Spleen (tissue), 11 donors: ENCODE results near the gene TUBB6. TPM values are rescaled to one million over a fixed set of nuclear protein-coding genes. Genes with fewer than 3 reads are reported as not detected.
A peak's percentile ranks its signal among the peaks of the same experiment; 100 is the strongest.

Experiments
- DNase-seq: peaks from one replicate; pipeline ENCODE4 v3.0.0-alpha.2; 2020
- H3K27ac ChIP-seq, 8 donors: fragments of 200-600 bp; sonication (generic) in 7 of 8; 1 replicate in 4 of 8; 2 replicates in 4 of 8; pipeline versions ENCODE4 v1.5.0 to v1.8.0; 2016 to 2021; ENCODE audit warnings: inconsistent platforms in 4 of 8, mild to moderate bottlenecking in 4 of 8, moderate library complexity in 1 of 8
- H3K27me3 ChIP-seq, 7 donors: fragments of 200-600 bp; sonication (generic) in 6 of 7; replicated peaks in 1 of 7; 1 replicate in 4 of 7; 2 replicates in 3 of 7; pipeline versions ENCODE4 v1.5.0 to v1.8.0; 2016 to 2021; ENCODE audit warnings: inconsistent platforms in 3 of 7, mild to moderate bottlenecking in 1 of 7
- H3K36me3 ChIP-seq, 6 donors: fragments of 200-600 bp; sonication (generic) in 5 of 6; 1 replicate in 4 of 6; 2 replicates in 2 of 6; pipeline versions ENCODE4 v1.5.0 to v1.8.0; 2016 to 2021; ENCODE audit warnings: inconsistent platforms in 2 of 6
- H3K4me1 ChIP-seq, 6 donors: fragments of 200-600 bp; sonication (generic) in 5 of 6; 1 replicate in 3 of 6; 2 replicates in 3 of 6; pipeline versions ENCODE4 v1.5.0 to v1.8.0; 2016 to 2021; ENCODE audit warnings: inconsistent platforms in 3 of 6
- H3K4me3 ChIP-seq, 8 donors: fragments of 200-600 bp; sonication (generic) in 7 of 8; 1 replicate in 4 of 8; 2 replicates in 4 of 8; pipeline versions ENCODE4 v1.5.0 to v1.8.0; 2016 to 2021; ENCODE audit warnings: inconsistent platforms in 4 of 8, mild to moderate bottlenecking in 4 of 8, moderate library complexity in 2 of 8
- H3K9me3 ChIP-seq, 8 donors: fragments of 200-600 bp; sonication (generic) in 7 of 8; 1 replicate in 4 of 8; 2 replicates in 4 of 8; pipeline versions ENCODE4 v1.5.0 to v1.8.0; 2016 to 2021; ENCODE audit warnings: inconsistent platforms in 4 of 8
- POLR2A ChIP-seq, 3 donors: fragments of 450-650 bp; IDR thresholded peaks; one replicate each; pipeline ENCODE4 v1.5.1; 2017; ENCODE audit warnings: antibody characterized with exemption in 3 of 3, mild to moderate bottlenecking in 1 of 3
- POLR2AphosphoS5 ChIP-seq, 3 donors: sonication (generic); formaldehyde crosslinking; IDR thresholded peaks; one replicate each; pipeline ENCODE4 v1.5.1; 2017; ENCODE audit warnings: antibody characterized with exemption in 3 of 3
- WGBS, 5 donors: extraction: QIAGEN DNeasy Blood & Tissue Kit in 3 of 5; methylation state at CpG; one replicate each; pipeline versions ENCODE4 v1.1.5 to v1.1.7; 2013 to 2018; 5-methylcytosine and 5-hydroxymethylcytosine counted together
- intact Hi-C: fragments of 100-400 bp; cut with DNase I; formaldehyde crosslinking; loops from one replicate; pipeline ENCODE4 v1.15.0; 2023; ENCODE audit warnings: low total_unique reads
- polyA plus RNA-seq, 3 donors: library from polyadenylated mRNA; stranded (reverse); fragments of 200-250 nt; gene quantifications; one replicate each; pipeline ENCODE4 v1.2.1, GENCODE V29; 2013
- total RNA-seq, 7 donors: library from RNA; depleted of rRNA in 3 of 7; stranded (reverse); fragments of >200 nt in 3 of 7; fragmentation: NEBNext Ultra II Directional in 4 of 7; extraction: Animal tissue kit (Norgen Biotek cat#: 25700) in 4 of 7; gene quantifications; one replicate each; pipeline versions ENCODE4 v1.1.0 to v1.2.1, GENCODE V29; 2016 to 2021
- TF ChIP-seq, protein P1 (sequence below), 11 experiments: fragments of 200-600 bp in 7 of 11; fragments of 450-650 bp in 4 of 11; sonication (generic) in 4 of 11; IDR thresholded peaks in 8 of 11; conservative IDR thresholded peaks in 3 of 11; 1 replicate in 7 of 11; 2 replicates in 4 of 11; pipeline versions ENCODE4 v1.4.0 to v1.8.0; 2016 to 2021; ENCODE audit warnings: antibody characterized with exemption in 11 of 11, inconsistent platforms in 4 of 11, mild to moderate bottlenecking in 1 of 11
- donor health status: healthy with polysubstance abuse.
- donor health status: DM: no; HTN: no; CAD: no; lungs with moderate emphysema.
- donor health status: DM: no; HTN: no; CAD: no.
- donor health status: Bipolar disorder and iron deficiency.
- donor health status: healthy.
- donor health status: DM: no; HTN: no; CAD: no.
- donor health status: DM: yes; HTN: yes; CAD: no.

Gene TUBB6
- total and polyA plus RNA-seq, 10 donors = 29.0 to 65.6 (median 40.3) TPM

DNA sequence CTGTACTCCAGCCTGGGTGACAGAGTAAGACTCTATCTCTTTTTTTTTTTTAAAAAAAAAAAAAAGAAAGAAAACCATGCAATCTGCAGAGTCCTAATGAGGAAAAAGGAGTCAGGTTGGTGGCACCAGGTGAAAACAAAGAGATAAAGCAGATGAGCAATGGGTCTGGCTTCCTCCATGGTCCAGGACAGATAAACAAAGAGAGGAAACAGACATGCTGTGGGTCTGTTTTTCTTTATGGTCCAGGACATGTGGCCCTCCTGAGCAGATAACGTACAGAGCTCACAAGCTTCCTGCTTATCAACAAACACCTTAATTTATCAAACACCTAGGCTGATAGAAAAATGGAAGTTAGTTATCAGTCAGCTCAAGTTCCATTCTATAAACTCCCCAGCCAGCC is 24.4 kb upstream of the TUBB6 start:
- H3K27me3 ChIP-seq = peaks cover 0 to 56% (median 19%) of the 10 kb centered on the region in 7 donors
- H3K4me1 ChIP-seq = peaks cover 6 to 19% (median 15%) of the 10 kb centered on the region in 6 donors
- no peaks in the 10 kb centered on the region for H3K36me3 ChIP-seq
- TF ChIP-seq, protein P1, sequence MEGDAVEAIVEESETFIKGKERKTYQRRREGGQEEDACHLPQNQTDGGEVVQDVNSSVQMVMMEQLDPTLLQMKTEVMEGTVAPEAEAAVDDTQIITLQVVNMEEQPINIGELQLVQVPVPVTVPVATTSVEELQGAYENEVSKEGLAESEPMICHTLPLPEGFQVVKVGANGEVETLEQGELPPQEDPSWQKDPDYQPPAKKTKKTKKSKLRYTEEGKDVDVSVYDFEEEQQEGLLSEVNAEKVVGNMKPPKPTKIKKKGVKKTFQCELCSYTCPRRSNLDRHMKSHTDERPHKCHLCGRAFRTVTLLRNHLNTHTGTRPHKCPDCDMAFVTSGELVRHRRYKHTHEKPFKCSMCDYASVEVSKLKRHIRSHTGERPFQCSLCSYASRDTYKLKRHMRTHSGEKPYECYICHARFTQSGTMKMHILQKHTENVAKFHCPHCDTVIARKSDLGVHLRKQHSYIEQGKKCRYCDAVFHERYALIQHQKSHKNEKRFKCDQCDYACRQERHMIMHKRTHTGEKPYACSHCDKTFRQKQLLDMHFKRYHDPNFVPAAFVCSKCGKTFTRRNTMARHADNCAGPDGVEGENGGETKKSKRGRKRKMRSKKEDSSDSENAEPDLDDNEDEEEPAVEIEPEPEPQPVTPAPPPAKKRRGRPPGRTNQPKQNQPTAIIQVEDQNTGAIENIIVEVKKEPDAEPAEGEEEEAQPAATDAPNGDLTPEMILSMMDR (IDR thresholded peaks at IDR 0.05 in 8 of 11, conservative IDR thresholded peaks at IDR 0.05 in 3 of 11) = no peak
- H3K9me3 ChIP-seq = no peaks in the 10 kb centered on the region
- intact Hi-C loops = no loop called here
- DNase-seq = no peak
- no peak overlapping the region for H3K4me3 ChIP-seq
- WGBS, 5 donors = 43 to 82% (median 74%) methylated on average over 1 of the region's 1 CpG
- H3K27ac ChIP-seq = no peak overlapping the region

DNA sequence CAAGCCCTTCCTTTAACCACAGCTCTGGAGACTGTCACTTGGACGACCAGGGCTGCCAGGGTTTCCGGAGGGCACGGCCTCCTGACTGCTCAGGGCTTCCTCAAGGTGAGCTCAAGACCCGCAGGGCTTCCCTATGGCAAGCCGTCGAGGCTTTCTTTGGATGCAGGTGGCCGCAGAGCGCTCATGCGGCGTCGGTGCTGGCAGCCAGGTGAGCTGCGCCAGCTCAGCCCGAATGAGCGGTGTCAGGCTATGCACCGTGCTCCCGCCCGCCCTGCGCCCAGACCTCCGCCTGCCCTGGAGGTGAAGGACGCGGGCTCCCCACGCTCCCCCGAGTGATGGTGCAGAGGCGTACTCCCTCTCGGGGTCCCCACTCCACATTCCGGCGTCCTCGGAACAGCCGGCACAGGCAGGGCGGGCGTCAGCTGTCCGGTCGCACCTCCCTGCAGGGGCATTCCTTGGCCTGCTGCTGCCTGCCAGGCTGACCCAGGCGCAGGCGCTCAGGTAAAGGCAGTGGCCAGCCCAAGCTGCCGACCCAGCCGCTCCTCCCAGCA is 20.8 kb upstream of the TUBB6 start:
- TF ChIP-seq POLR2AphosphoS5 (IDR thresholded peaks at IDR 0.05) = no peak
- TF ChIP-seq, protein P1 (IDR thresholded peaks at IDR 0.05 in 8 of 11, conservative IDR thresholded peaks at IDR 0.05 in 3 of 11) = no peak
- no peak for TF ChIP-seq POLR2A (IDR thresholded peaks at IDR 0.05)
- peak overlapping the region in 4 of 8 donors; percentile 8 to 57 (median 26) for H3K4me3 ChIP-seq
- H3K36me3 ChIP-seq = no peaks in the 10 kb centered on the region
- no peak overlapping the region for H3K27ac ChIP-seq
- H3K4me1 ChIP-seq = peaks cover 6 to 22% (median 17%) of the 10 kb centered on the region in 6 donors
- peak; percentile 64 for DNase-seq
- peaks cover 0 to 75% (median 20%) of the 10 kb centered on the region in 7 donors for H3K27me3 ChIP-seq
- no peaks in the 10 kb centered on the region for H3K9me3 ChIP-seq
- intact Hi-C loops = no loop called here
- 24 to 36% (median 28%) methylated on average over 4 to 37 of the region's 37 CpGs for WGBS, 5 donors

DNA sequence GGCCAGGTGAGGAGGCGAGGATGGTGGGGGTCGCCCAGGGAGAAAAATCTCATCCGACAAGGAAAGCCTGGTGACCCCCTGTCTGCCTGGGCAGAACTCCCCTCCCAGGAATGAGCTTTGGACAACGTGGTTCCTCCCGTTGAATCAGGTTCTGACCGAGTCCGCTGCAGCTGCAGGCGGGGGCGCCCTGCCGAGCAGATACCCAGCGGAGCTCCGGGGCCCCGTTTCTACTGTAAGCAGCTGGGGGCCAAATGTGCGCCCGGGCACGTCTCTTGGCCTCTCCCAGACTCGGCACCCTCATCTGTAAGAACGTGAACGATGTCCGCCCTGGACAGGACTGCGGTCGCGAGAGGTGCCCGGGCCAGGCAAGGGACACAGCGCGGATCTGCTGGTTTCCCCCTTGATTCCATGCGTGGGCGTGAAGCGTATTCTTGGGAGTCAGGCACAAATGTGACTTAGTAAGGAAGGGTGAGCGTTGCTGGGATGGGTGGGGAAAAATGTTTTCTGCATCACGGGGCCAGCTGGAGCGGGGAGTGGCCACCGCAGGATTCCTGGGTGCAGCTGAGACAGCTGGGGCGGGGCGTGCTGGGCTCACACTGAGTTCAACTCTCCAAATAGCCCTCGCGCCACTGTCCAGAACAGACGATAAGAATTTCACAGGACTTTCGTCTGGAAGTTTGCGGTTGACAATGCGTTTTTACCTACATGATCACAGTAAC is 20.2 kb upstream of the TUBB6 start:
- Histone ChIP-seq H3K36me3 (no peaks in the 10 kb centered on the region), H3K4me3 (peak overlapping the region in 5 of 8 donors; percentile 8 to 57 (median 22)), H3K27me3 (peaks cover 0 to 69% (median 20%) of the 10 kb centered on the region in 7 donors), H3K27ac (peak overlapping the region in 3 of 8 donors; percentile 7 to 38 (median 23)), H3K4me1 (peaks cover 6 to 22% (median 17%) of the 10 kb centered on the region in 6 donors), H3K9me3 (no peaks in the 10 kb centered on the region)
- WGBS, 5 donors = 2 to 6% (median 4%) methylated on average over 36 to 41 of the region's 41 CpGs
- TF ChIP-seq POLR2A (IDR thresholded peaks at IDR 0.05) (no peak), POLR2AphosphoS5 (IDR thresholded peaks at IDR 0.05) (peak; percentile 46 to 68 (median 49))
- peak; percentile 63 for DNase-seq
- intact Hi-C loops = no loop called here

DNA sequence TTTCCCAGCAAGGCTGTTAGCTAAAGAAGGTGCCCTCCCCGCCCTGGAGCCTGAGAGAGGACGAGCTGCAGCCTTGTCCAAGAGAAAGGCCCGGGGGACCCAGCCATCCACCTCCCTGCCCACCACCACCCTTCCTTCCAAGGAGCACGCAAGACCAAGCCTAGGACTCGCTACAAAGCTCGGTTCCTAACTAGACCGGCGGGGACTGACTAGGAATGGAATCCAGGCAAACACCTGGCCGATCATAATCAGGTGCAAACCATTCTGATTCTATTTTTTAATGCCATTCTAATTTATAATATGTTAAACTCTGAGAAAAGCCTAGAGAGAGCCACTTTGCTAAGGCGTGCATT is 19.7 kb upstream of the TUBB6 start:
- Histone ChIP-seq H3K36me3 (no peaks in the 10 kb centered on the region), H3K4me1 (peaks cover 6 to 22% (median 17%) of the 10 kb centered on the region in 6 donors), H3K9me3 (no peaks in the 10 kb centered on the region), H3K27me3 (peaks cover 0 to 64% (median 20%) of the 10 kb centered on the region in 7 donors), H3K4me3 (peak overlapping the region in 5 of 8 donors; percentile 8 to 57 (median 22)), H3K27ac (no peak overlapping the region)
- intact Hi-C loops = no loop called here
- WGBS, 5 donors = 13 to 26% (median 22%) methylated on average over 6 to 10 of the region's 10 CpGs
- DNase-seq = peak; percentile 2
- TF ChIP-seq POLR2AphosphoS5 (IDR thresholded peaks at IDR 0.05) (no peak), POLR2A (IDR thresholded peaks at IDR 0.05) (no peak)
- TF ChIP-seq, protein P1 (IDR thresholded peaks at IDR 0.05 in 8 of 11, conservative IDR thresholded peaks at IDR 0.05 in 3 of 11) = no peak
